ENCODE data around the gene SWAP70.
"Not testable (repeated sequence)": the region's sequence is repeated elsewhere in the genome, so short reads cannot be mapped to it uniquely, and the experiment has no call there.

Gene SWAP70

GRCh38 chr11:9704037-9704436, 40.2 kb downstream of the SWAP70 start:
- no peak overlapping the region for H3K9ac ChIP-seq (ENCODE audit: low read depth in 1 of 2, low read length in 2 of 2)
- H3K4me1 ChIP-seq (ENCODE audit: control insufficient read depth in 1 of 2, insufficient read depth in 2 of 2, low read length in 2 of 2) = peaks cover 0 to 6% of the 10 kb centered on the region in 2 donors
- no peaks in the 10 kb centered on the region for H3K9me3 ChIP-seq (ENCODE audit: control insufficient read depth in 1 of 2, low read length in 2 of 2)
- H3K4me3 ChIP-seq (ENCODE audit: low read depth in 1 of 2, low read length in 2 of 2) = no peak overlapping the region
- no peaks in the 10 kb centered on the region for H3K27me3 ChIP-seq (ENCODE audit: control insufficient read depth in 1 of 2, insufficient read depth in 2 of 2, low read length in 2 of 2)
- H3K27ac ChIP-seq (ENCODE audit: low read depth, low read length) = no peak overlapping the region
- H3K36me3 ChIP-seq (ENCODE audit: control insufficient read depth in 1 of 2, insufficient read depth in 2 of 2, low read length in 2 of 2) = no peaks in the 10 kb centered on the region

- no peaks in the 10 kb centered on the region for H3K36me3 ChIP-seq (ENCODE audit: control insufficient read depth in 1 of 2, insufficient read depth in 2 of 2, low read length in 2 of 2)
- H3K4me1 ChIP-seq (ENCODE audit: control insufficient read depth in 1 of 2, insufficient read depth in 2 of 2, low read length in 2 of 2) = peaks cover 0 to 6% of the 10 kb centered on the region in 2 donors
- H3K9me3 ChIP-seq (ENCODE audit: control insufficient read depth in 1 of 2, low read length in 2 of 2) = no peaks in the 10 kb centered on the region
- no peaks in the 10 kb centered on the region for H3K27me3 ChIP-seq (ENCODE audit: control insufficient read depth in 1 of 2, insufficient read depth in 2 of 2, low read length in 2 of 2)
- H3K9ac ChIP-seq (ENCODE audit: low read depth in 1 of 2, low read length in 2 of 2) = no peak overlapping the region
- no peak overlapping the region for H3K27ac ChIP-seq (ENCODE audit: low read depth, low read length)
- no peak overlapping the region for H3K4me3 ChIP-seq (ENCODE audit: low read depth in 1 of 2, low read length in 2 of 2)
Measured at GRCh38 chr11:9704620-9705019, 40.7 kb downstream of the SWAP70 start.

GRCh38 chr11:9705361-9705760, 41.5 kb downstream of the SWAP70 start:
- not testable (repeated sequence) for H3K4me1 ChIP-seq (ENCODE audit: control insufficient read depth in 1 of 2, insufficient read depth in 2 of 2, low read length in 2 of 2); H3K36me3 ChIP-seq (ENCODE audit: control insufficient read depth in 1 of 2, insufficient read depth in 2 of 2, low read length in 2 of 2); H3K27me3 ChIP-seq (ENCODE audit: control insufficient read depth in 1 of 2, insufficient read depth in 2 of 2, low read length in 2 of 2); H3K9me3 ChIP-seq (ENCODE audit: control insufficient read depth in 1 of 2, low read length in 2 of 2); H3K27ac ChIP-seq (ENCODE audit: low read depth, low read length); H3K9ac ChIP-seq (ENCODE audit: low read depth in 1 of 2, low read length in 2 of 2); H3K4me3 ChIP-seq (ENCODE audit: low read depth in 1 of 2, low read length in 2 of 2)

GRCh38 chr11:9708544-9708943, 44.7 kb downstream of the SWAP70 start:
- no peak overlapping the region for H3K27ac ChIP-seq (ENCODE audit: low read depth, low read length)

DNA sequence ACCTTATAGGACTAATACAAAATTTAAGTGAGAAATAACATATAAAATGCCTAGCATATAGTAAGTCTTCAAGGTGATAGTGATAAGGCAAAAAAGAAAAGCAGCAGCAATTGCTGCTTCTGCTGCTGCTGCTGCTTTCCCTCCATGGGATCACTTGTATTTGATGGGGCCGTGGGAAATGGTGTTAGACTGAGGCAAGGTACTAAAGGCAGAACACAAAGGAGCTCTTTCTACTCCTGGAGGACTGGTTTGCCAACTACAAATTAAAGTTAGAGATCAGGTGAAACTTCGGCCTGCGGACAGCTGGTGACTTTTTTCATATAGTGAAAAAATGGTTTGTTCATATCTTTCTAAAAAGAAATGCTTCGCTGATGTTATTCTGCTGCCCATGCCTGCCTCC, 46.3 kb downstream of the SWAP70 start:
- Histone ChIP-seq H3K9ac (ENCODE audit: low read depth in 1 of 2, low read length in 2 of 2) (no peak overlapping the region), H3K4me1 (ENCODE audit: control insufficient read depth in 1 of 2, insufficient read depth in 2 of 2, low read length in 2 of 2) (no peaks in the 10 kb centered on the region), H3K4me3 (ENCODE audit: low read depth in 1 of 2, low read length in 2 of 2) (no peak overlapping the region), H3K36me3 (ENCODE audit: control insufficient read depth in 1 of 2, insufficient read depth in 2 of 2, low read length in 2 of 2) (peaks cover 0 to 7% of the 10 kb centered on the region in 2 donors), H3K27ac (ENCODE audit: low read depth, low read length) (no peak overlapping the region), H3K27me3 (ENCODE audit: control insufficient read depth in 1 of 2, insufficient read depth in 2 of 2, low read length in 2 of 2) (no peaks in the 10 kb centered on the region), H3K9me3 (ENCODE audit: control insufficient read depth in 1 of 2, low read length in 2 of 2) (no peaks in the 10 kb centered on the region)

More at GRCh38 chr11:9708544-9708943, 44.7 kb downstream of the SWAP70 start:
- Histone ChIP-seq H3K4me3 (ENCODE audit: low read depth in 1 of 2, low read length in 2 of 2) (no peak overlapping the region), H3K27me3 (ENCODE audit: control insufficient read depth in 1 of 2, insufficient read depth in 2 of 2, low read length in 2 of 2) (no peaks in the 10 kb centered on the region), H3K36me3 (ENCODE audit: control insufficient read depth in 1 of 2, insufficient read depth in 2 of 2, low read length in 2 of 2) (peaks cover 0 to 2% of the 10 kb centered on the region in 2 donors), H3K9me3 (ENCODE audit: control insufficient read depth in 1 of 2, low read length in 2 of 2) (no peaks in the 10 kb centered on the region), H3K4me1 (ENCODE audit: control insufficient read depth in 1 of 2, insufficient read depth in 2 of 2, low read length in 2 of 2) (no peaks in the 10 kb centered on the region), H3K9ac (ENCODE audit: low read depth in 1 of 2, low read length in 2 of 2) (no peak overlapping the region)

DNA sequence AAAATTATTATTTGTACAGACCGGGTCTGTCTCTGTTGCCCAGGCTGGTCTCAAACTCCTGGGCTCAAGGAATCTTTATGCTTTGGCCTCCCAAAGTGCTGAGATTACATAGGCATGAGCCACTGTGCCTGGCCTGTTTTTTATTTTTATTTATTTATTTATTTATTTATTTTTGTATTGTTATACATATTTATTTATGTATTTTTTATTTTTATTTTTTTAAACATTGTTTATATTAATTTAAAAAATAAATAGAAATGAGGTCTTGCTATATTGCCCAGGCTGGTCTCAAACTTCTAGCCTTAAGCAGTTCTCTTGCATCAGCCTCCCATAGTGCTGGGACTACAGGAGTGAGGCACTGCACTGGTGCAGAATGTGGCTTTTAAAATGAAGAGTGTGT, 47.0 kb downstream of the SWAP70 start:
- Histone ChIP-seq H3K27me3 (ENCODE audit: control insufficient read depth in 1 of 2, insufficient read depth in 2 of 2, low read length in 2 of 2) (no peaks in the 10 kb centered on the region), H3K9ac (ENCODE audit: low read depth in 1 of 2, low read length in 2 of 2) (no peak overlapping the region), H3K4me1 (ENCODE audit: control insufficient read depth in 1 of 2, insufficient read depth in 2 of 2, low read length in 2 of 2) (no peaks in the 10 kb centered on the region), H3K36me3 (ENCODE audit: control insufficient read depth in 1 of 2, insufficient read depth in 2 of 2, low read length in 2 of 2) (peaks cover 0 to 8% of the 10 kb centered on the region in 2 donors), H3K9me3 (ENCODE audit: control insufficient read depth in 1 of 2, low read length in 2 of 2) (no peaks in the 10 kb centered on the region), H3K4me3 (ENCODE audit: low read depth in 1 of 2, low read length in 2 of 2) (no peak overlapping the region), H3K27ac (ENCODE audit: low read depth, low read length) (no peak overlapping the region)

DNA sequence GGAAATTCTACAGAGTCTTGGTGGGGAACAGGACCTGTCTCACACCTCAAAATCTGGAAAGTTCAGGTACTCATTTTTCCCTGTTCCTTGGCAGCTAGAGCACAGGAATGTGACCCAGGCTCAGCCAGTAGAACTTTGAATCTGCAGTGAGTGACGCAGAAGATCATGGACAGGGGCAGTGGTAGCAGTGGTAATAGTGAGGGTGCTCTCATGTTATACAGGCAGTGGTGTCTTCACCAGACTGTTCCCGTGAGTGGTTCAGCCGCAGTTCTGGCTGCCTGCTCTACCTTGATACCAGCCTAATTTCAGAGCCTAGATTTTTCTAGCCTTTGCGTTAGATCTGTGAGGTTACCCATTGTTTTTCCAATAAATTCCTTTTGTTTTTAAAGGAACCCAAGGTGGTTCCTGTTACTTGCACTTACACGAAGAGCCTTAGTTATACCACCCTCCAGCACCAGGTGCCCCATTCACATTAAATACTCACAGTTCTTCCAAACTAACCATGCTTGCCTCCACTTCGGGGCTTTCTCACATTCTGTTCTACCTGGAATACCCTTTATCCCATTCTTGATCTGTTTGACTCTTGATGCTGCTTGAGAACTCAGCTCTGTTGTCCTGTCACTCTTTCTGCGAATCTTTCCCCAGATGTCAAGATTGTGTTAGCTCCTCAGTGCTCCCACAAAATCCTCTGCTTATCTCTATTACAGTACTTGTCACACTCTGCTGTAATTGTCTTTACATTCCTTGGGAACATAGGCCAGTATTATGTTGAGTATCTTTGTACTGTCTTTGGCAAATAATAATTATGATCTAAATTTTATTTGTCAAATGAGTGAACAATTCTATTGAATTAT, 47.8 kb downstream of the SWAP70 start:
- Histone ChIP-seq H3K4me1 (ENCODE audit: control insufficient read depth in 1 of 2, insufficient read depth in 2 of 2, low read length in 2 of 2) (no peaks in the 10 kb centered on the region), H3K27ac (ENCODE audit: low read depth, low read length) (no peak overlapping the region), H3K9ac (ENCODE audit: low read depth in 1 of 2, low read length in 2 of 2) (no peak overlapping the region), H3K4me3 (ENCODE audit: low read depth in 1 of 2, low read length in 2 of 2) (no peak overlapping the region), H3K36me3 (ENCODE audit: control insufficient read depth in 1 of 2, insufficient read depth in 2 of 2, low read length in 2 of 2) (peaks cover 0 to 8% of the 10 kb centered on the region in 2 donors), H3K9me3 (ENCODE audit: control insufficient read depth in 1 of 2, low read length in 2 of 2) (no peaks in the 10 kb centered on the region), H3K27me3 (ENCODE audit: control insufficient read depth in 1 of 2, insufficient read depth in 2 of 2, low read length in 2 of 2) (no peaks in the 10 kb centered on the region)

- no peaks in the 10 kb centered on the region for H3K27me3 ChIP-seq (ENCODE audit: control insufficient read depth in 1 of 2, insufficient read depth in 2 of 2, low read length in 2 of 2)
- H3K36me3 ChIP-seq (ENCODE audit: control insufficient read depth in 1 of 2, insufficient read depth in 2 of 2, low read length in 2 of 2) = peaks cover 0 to 8% of the 10 kb centered on the region in 2 donors
- H3K9me3 ChIP-seq (ENCODE audit: control insufficient read depth in 1 of 2, low read length in 2 of 2) = no peaks in the 10 kb centered on the region
- no peak overlapping the region for H3K27ac ChIP-seq (ENCODE audit: low read depth, low read length)
- H3K4me1 ChIP-seq (ENCODE audit: control insufficient read depth in 1 of 2, insufficient read depth in 2 of 2, low read length in 2 of 2) = peaks cover 0 to 7% of the 10 kb centered on the region in 2 donors
- no peak overlapping the region for H3K9ac ChIP-seq (ENCODE audit: low read depth in 1 of 2, low read length in 2 of 2)
- H3K4me3 ChIP-seq (ENCODE audit: low read depth in 1 of 2, low read length in 2 of 2) = no peak overlapping the region
Measured at GRCh38 chr11:9714272-9714940, 50.5 kb downstream of the SWAP70 start.

DNA sequence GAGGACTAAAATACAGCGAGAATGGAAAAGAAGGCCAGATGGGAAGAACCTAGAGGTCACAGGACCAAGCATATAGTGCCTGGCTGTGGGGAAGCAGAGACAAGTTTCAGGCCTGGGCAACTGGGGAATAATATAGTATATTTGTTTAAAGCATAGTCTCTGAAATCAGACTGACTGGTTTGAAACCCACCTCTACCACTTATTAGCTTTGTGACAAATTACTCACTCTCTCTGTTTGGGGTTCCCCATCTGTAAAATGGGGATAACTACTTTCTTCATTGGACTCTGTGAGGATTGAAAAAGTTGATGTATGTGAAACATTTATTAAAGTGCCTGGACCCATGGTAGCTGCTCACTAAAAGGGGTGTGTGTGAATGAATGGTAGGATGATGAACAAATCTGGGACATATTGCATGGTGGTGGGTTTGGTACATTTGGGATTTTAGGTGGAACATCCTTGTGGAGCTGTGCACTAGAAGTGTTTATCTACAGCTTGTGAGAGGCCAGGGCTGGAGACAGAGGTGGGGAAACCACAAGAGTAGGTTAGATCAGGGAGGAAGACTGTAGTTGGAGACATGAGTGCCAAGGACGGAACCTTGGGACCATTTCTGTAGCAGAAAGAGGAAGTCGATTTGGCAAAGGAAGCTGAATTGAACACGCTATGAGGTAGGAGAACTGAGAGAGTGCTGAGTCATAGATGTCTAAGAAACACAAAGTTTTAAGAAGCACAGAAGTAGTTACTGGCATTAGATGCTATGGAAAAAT, 52.6 kb downstream of the SWAP70 start:
- H3K27ac ChIP-seq (ENCODE audit: low read depth, low read length) = no peak overlapping the region
- H3K9ac ChIP-seq (ENCODE audit: low read depth in 1 of 2, low read length in 2 of 2) = no peak overlapping the region
- peaks cover 0 to 15% of the 10 kb centered on the region in 2 donors for H3K4me1 ChIP-seq (ENCODE audit: control insufficient read depth in 1 of 2, insufficient read depth in 2 of 2, low read length in 2 of 2)
- H3K9me3 ChIP-seq (ENCODE audit: control insufficient read depth in 1 of 2, low read length in 2 of 2) = no peaks in the 10 kb centered on the region
- H3K36me3 ChIP-seq (ENCODE audit: control insufficient read depth in 1 of 2, insufficient read depth in 2 of 2, low read length in 2 of 2) = peaks cover 0 to 8% of the 10 kb centered on the region in 2 donors
- H3K27me3 ChIP-seq (ENCODE audit: control insufficient read depth in 1 of 2, insufficient read depth in 2 of 2, low read length in 2 of 2) = no peaks in the 10 kb centered on the region
- H3K4me3 ChIP-seq (ENCODE audit: low read depth in 1 of 2, low read length in 2 of 2) = no peak overlapping the region

- no peak overlapping the region for H3K9ac ChIP-seq (ENCODE audit: low read depth in 1 of 2, low read length in 2 of 2)
- H3K27me3 ChIP-seq (ENCODE audit: control insufficient read depth in 1 of 2, insufficient read depth in 2 of 2, low read length in 2 of 2) = no peaks in the 10 kb centered on the region
- H3K4me3 ChIP-seq (ENCODE audit: low read depth in 1 of 2, low read length in 2 of 2) = no peak overlapping the region
- H3K9me3 ChIP-seq (ENCODE audit: control insufficient read depth in 1 of 2, low read length in 2 of 2) = no peaks in the 10 kb centered on the region
- no peak overlapping the region for H3K27ac ChIP-seq (ENCODE audit: low read depth, low read length)
- H3K4me1 ChIP-seq (ENCODE audit: control insufficient read depth in 1 of 2, insufficient read depth in 2 of 2, low read length in 2 of 2) = peaks cover 0 to 15% of the 10 kb centered on the region in 2 donors
- H3K36me3 ChIP-seq (ENCODE audit: control insufficient read depth in 1 of 2, insufficient read depth in 2 of 2, low read length in 2 of 2) = peaks cover 0 to 8% of the 10 kb centered on the region in 2 donors
Measured at GRCh38 chr11:9717040-9717357, 53.1 kb downstream of the SWAP70 start.

Measured in duodenal mucosa (tissue), 2 donors.